Measurements from ENCODE around the gene ARHGAP44.
A peak's percentile ranks its signal among the peaks of the same experiment; 100 is the strongest.

Gene ARHGAP44

DNA sequence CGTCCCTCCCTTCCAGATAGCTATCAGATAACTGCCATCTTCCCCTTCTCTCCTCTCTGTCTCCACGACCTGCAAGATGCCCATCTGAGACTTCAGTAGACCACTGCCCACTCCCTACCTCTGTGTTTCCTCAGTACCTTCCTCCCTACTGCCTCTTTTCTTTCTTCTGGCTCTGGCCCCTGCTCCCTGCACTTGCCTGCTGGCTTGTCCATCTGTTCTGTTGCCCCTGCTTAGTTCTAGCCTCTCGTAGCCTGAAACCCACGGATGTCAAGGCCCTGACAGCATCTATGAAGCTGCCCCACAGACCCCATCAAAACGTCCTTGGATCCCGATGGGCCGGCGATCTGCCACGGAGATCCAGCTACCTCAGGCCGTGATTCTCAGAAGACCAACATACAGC, 175.5 kb downstream of the ARHGAP44 start:
- H3K4me3 ChIP-seq (replicated peaks; ENCODE audit: low read depth, low read length), result no peak overlapping the region
- TF ChIP-seq, protein P1, sequence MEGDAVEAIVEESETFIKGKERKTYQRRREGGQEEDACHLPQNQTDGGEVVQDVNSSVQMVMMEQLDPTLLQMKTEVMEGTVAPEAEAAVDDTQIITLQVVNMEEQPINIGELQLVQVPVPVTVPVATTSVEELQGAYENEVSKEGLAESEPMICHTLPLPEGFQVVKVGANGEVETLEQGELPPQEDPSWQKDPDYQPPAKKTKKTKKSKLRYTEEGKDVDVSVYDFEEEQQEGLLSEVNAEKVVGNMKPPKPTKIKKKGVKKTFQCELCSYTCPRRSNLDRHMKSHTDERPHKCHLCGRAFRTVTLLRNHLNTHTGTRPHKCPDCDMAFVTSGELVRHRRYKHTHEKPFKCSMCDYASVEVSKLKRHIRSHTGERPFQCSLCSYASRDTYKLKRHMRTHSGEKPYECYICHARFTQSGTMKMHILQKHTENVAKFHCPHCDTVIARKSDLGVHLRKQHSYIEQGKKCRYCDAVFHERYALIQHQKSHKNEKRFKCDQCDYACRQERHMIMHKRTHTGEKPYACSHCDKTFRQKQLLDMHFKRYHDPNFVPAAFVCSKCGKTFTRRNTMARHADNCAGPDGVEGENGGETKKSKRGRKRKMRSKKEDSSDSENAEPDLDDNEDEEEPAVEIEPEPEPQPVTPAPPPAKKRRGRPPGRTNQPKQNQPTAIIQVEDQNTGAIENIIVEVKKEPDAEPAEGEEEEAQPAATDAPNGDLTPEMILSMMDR (IDR thresholded peaks at IDR 0.05; ENCODE audit: low read length, missing control alignments), result no peak
- no peak for DNase-seq (ENCODE audit: low read depth)

GRCh38 chr17:12965988-12966387, 176.7 kb downstream of the ARHGAP44 start:
- H3K4me3 ChIP-seq (replicated peaks; ENCODE audit: low read depth, low read length), result no peak overlapping the region
- TF ChIP-seq, protein P1 (IDR thresholded peaks at IDR 0.05; ENCODE audit: low read length, missing control alignments), result no peak
- DNase-seq (ENCODE audit: low read depth), result no peak

DNA sequence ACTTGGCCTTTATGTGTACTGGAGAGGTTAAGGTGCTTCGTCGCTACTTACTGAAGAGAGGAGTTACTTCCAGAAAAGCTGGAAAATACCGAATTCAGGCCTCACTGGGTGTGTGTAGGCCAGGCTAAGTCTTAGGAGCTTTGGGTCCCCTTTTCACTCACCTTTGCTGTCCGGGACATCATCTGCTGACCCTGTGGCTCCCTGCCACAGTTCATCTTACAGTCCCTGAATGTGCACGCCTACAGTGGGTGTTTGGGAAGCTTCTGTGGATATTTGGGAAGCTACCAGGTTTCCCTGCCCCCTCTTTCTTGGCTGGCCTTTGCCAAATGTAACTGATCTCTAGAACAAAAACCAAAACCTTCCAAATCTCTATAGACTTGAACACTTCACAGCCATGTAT, 177.1 kb downstream of the ARHGAP44 start:
- DNase-seq (ENCODE audit: low read depth), result no peak
- TF ChIP-seq, protein P1 (IDR thresholded peaks at IDR 0.05; ENCODE audit: low read length, missing control alignments), result no peak

GRCh38 chr17:12967962-12968361, 178.7 kb downstream of the ARHGAP44 start:
- TF ChIP-seq, protein P1 (IDR thresholded peaks at IDR 0.05; ENCODE audit: low read length, missing control alignments), result no peak
- DNase-seq (ENCODE audit: low read depth), result no peak

More for the DNA sequence above, 177.1 kb downstream of the ARHGAP44 start:
- H3K4me3 ChIP-seq (replicated peaks; ENCODE audit: low read depth, low read length), result no peak overlapping the region

GRCh38 chr17:12973496-12974004, 184.3 kb downstream of the ARHGAP44 start:
- no peak for DNase-seq (ENCODE audit: low read depth)
- TF ChIP-seq, protein P1 (IDR thresholded peaks at IDR 0.05; ENCODE audit: low read length, missing control alignments), result no peak
- H3K4me3 ChIP-seq (replicated peaks; ENCODE audit: low read depth, low read length), result peak overlapping the region; percentile 14

More at GRCh38 chr17:12967962-12968361, 178.7 kb downstream of the ARHGAP44 start:
- H3K4me3 ChIP-seq (replicated peaks; ENCODE audit: low read depth, low read length), result no peak overlapping the region

GRCh38 chr17:12974005-12974531, 184.8 kb downstream of the ARHGAP44 start:
- peak overlapping the region; percentile 17 for H3K4me3 ChIP-seq (replicated peaks; ENCODE audit: low read depth, low read length)
- TF ChIP-seq, protein P1 (IDR thresholded peaks at IDR 0.05; ENCODE audit: low read length, missing control alignments), result no peak
- no peak for DNase-seq (ENCODE audit: low read depth)

Measured in fibroblast of pulmonary artery (primary cell).